GM18517 (cell line): ENCODE measurements around the gene DCAKD.
"Not testable (repeated sequence)": the region's sequence is repeated elsewhere in the genome, so short reads cannot be mapped to it uniquely, and the experiment has no call there.

Experiments
- ATAC-seq: cut with Tn5 transposase; IDR thresholded peaks from one replicate; pipeline ENCODE4 v1.9.1; 2021; ENCODE audit warnings: mild to moderate bottlenecking, moderate library complexity; ENCODE audit not compliant: unreplicated experiment

The DCAKD gene

DNA sequence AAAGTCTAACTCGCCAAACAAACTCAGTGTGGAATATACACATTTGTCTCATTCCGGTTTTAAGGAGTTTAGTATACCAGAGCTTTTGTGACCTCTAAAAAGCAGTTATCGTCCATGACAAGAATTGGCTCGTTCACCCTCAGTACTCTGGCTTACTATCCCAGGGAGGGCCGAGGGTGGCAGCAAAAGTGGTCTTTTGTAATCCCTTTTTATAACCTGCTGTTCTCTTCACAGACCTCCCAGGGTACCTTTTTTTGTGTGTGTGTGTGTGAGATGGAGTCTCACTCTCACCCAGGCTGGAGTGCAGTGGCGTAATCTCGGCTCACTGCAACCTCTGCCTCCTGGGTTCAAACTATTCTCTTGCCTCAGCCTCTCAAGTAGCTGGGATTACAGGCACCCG lies 18.6 kb upstream of the DCAKD start:
- ATAC-seq = no peak

DNA sequence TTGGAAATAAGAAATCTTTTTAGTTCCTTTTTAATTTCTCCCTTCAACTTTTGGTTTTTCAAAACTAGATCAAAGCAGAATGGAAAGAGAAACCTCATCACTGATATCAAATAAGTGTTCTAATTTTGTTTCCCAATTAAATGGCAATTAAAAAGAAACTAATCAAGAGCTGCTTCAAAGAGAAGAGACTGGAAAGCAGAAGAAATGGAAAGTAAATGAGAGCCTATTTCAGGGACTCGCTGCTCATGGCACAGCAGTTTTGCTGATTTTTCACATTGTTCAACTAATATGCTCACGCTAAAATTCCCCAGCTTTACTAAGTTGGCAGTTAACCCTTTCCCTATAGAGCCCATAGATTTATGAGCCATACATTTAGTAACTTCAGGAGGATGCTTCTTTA lies 16.2 kb upstream of the DCAKD start:
- ATAC-seq = no peak

DNA sequence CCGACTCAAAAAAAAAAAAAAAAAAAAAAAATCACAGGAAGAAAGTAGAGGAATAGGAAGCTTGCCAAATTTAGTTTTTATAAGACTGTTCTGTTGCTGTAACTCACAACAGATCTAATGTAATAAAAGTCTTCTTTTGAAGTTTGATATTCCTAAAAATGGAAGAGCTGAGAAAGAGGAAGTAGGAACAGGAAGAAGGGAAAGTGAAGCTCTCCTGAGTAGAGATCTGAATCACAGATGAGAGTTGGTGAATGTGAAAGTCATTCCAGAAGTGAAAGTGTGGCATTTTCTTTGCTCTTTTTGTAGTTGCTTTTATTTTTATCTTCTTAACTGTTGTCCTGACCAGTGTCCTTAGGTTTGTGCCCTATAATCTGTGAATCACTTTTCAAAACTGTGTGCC lies 11.8 kb upstream of the DCAKD start:
- no peak for ATAC-seq

DNA sequence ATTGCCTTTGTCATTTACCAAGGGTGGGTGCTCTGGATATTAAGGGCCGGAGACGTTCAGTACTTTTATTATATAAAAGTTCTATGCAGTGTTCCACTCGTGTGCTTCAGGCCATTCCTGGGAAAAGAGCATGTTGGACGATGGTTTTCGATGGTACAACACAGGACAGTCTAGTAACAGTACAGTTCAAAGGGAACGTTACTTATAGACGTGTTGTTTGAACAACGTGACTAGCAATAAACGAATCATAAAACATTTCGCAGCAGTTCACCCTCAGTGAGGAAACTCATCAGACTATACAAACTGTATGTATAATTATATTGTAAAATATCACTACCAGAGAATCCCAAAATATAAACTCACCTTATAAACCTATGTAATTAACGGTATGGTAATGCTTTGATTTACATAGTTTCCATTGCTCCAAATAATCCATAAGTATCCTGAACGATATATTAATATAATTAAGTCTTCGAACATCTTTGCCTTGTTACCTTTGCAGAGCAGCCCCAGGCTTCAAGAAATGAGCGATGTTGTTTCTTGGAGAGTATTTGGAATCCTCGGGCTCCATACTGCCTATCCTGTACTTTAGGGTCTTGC lies 10.3 kb upstream of the DCAKD start:
- no peak for ATAC-seq

DNA sequence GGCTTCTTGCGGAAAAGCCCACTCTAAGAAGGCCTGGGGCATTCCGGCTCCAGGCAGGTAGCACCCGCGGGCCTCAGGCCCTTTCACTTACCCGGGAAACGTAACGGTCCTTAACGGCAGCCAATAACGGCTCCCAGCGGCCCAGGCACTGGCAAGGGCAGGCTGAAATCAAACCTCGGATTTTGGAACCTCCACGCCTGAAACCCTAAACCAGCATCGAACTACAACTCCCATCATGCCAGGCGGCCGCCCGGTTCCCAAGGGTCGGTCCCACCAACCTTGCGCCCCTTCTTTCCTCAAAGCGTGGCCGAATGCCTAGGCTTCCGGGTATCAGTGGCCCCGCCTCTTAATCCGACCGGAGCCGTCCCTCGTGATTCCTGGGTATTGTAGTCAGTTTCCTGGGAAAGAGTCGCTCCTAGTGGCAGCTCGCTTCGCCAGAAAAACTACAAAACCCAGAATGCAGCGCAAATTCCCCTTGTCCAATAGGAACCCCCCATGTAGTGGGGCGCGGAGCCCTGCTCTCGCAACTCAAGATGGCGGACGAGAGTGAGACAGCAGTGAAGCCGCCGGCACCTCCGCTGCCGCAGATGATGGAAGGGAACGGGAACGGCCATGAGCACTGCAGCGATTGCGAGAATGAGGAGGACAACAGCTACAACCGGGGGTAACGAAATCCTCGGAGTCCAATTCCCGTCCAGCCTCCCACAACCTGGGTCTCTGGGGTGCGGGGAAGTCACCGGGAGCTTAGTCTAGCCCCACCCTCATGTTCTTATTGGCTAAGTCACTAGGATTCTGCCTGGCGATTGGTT lies 9.6 kb upstream of the DCAKD start, which contains the start of gene NMT1:
Gene NMT1 (plus strand): TSS at position 521 of the 809 bp plus-strand sequence. CDS start 13 bp downstream, at position 534.
- ATAC-seq = peak; percentile 86

DNA sequence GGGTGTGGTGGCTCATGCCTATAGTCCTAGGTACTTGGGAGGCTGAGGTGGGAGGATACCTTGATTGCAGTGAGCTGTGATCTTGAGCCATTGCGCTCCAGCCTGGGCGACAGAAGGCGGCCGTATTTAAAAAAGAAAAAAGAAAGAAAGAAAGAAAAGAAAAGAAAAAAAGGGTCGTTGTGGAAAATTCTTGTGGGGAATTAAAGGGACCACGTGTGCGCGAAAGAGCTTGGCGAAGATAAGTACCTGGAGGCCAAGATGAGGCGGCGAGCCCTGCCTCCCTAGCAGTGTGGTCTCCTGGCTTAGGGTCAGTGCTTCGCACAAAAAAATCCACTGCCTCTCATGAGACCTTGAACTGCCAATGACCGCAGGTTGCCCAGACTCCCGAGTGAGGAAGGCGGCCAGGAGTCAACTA lies 9.0 kb upstream of the DCAKD start:
- ATAC-seq = peak; percentile 5

DNA sequence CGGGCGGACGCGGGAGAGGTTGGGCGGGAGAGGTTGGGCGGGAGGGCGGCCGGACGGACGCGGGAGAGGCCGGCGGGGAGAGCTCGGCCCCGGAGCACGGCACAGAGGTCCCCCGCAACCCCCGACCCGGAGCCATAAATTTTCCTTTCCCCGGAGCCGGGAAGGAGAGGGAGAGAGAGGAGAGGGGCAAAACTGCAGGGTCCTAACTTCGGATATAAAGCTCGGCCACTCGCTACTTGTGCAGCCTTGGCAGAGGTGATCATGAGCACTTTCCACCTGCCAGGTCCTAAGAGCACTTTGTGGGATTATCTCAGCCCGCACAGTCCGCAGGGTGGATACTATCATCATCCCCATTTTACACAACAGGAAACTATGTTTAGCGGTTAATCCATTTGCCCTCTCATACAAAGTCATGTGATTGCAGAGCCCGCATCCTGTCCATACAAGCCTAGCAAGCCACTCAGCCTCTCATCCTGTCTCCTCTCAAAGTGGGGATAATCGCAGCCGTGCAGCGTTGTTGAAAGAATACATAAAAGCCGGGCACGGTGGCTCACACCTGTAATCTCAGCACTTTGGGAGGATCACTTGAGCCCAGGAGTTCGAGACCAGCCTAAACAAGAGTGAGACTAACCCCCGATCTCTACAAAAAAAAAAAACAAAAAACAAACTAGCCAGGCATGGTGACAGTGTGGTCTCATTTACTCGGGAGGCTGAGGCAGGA lies 780 bp upstream of the DCAKD start:
- ATAC-seq = no peak

DNA sequence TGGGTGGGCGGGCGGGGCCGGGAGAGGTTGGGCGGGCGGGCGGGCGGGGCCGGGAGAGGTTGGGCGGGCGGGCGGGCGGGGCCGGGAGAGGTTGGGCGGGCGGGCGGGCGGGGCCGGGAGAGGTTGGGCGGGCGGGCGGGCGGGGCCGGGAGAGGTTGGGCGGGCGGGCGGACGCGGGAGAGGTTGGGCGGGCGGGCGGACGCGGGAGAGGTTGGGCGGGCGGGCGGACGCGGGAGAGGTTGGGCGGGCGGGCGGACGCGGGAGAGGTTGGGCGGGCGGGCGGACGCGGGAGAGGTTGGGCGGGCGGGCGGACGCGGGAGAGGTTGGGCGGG lies 254 bp upstream of the DCAKD start:
- ATAC-seq = not testable (repeated sequence)

DNA sequence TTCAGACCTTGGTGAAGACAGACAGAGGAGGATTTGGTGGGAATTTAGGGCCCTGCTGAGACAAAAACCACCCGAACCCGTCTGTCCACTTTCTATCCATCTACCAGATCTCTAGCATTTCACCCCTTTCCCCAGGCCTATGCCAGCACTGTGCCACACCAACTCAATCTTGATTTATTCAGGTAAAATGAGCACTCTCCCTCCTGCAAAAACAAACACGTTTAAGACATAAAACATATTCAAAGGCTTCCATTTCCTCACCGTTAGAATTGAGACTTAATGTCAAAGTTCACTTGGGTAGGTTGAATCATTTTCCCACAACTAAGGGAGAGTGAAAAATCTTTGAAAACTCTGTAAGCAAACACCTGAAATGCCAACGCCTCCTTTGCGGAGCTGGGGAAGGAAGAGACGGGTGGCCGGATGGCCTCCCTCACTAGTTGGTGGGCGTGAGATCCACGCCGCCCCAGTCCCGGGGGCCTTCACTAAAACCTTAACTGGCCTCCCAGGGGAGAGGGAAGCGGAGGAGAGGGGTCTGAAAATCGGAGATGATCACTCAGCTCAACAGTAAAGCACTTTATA lies 862 bp downstream of the DCAKD start:
- ATAC-seq = no peak

DNA sequence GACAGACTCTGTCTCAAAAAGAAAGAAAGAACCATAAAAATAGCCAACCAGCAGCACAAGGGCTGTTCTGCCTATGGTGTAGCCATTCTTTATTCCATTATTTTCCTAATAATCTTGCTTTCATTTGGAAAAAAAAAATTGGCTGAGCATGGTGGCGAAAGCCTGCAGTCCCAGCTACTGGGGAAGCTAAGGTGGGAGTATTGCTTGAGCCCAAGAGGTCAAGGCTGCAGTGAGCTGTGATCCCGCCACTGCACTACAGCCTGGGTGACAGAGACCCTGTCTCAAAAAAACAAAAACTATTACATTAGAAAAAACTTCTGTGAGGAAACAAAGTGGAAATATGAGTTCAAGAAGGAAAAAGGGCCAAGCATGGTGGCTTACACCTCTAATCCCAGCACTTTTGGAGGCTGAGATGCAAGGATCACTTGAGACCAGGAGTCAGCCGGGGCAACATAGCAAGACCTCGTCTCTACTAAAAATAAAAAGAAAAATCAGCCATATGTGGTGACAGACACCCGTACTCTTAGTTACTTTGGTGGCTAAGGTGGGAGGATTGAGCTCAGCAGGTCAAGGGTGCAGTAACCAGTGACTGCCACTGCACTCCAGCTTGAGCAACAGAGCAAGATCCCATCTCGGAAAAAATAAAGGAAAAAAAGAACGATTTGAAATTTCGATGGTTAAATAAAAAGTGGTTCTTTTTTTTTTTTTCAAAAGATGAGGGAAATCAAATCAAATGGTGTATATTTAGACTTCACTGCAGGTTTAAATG lies 2.5 kb downstream of the DCAKD start:
- ATAC-seq = no peak

DNA sequence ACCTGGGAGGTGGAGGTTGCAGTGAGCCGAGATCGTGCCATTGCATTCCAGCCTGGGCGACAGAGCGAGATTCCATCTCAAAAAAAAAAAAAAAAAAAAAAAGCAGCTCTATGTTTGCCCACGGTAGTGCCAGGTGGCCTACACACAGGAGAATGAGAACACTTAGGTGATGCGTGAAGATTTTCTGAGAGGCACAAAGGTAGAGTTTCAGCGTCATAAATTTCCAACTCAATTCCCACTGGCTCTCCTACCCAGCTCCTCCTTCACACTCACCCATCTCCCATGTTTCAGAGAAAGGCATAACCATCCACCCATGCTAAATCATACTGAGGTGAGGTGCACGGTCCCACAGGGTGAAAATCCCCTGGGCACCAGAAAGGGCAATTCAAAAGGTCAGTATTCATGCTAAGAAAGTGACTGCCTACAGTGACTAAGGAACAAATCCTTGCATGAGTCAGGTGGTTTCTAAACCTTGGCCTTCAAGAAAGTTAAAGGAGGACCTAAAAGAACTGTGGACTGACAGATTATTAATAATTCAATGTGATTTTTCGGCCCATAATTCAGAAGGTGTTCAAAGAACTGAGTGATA lies 4.8 kb downstream of the DCAKD start:
- ATAC-seq = no peak

DNA sequence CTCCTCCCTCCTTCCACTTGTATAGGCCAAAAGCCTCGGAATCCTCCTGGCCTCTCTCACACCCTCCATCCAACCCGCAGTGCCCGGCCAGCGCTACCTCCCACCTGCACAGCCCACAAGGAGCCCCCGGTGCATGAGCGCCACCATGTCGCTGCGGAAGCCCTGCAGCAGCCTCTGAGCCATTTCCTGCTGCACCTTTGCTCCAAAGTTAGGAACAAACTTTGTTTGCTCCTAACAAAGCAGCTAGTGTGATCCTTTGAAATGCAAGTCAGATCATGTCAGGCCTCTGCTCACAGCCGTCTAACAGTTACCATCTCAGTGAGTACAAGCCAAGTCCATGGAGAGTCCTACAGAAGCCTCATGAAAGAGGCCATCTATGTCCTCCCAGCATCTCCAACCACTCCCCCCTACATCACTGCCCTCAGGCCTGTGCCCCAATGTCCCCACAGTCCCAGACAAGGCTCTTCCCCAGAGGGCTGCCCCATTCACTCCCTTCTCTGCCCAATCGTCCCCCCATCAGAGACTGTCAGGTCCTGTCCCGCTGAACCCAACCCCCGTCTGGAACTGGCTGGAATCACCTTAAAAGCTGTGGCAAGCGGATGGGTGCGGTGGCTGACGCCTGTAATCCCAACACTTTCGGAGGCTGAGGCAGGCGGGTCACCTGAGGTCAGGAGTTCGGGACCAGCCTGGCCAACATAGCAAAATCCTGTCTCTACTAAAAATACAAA lies 7.5 kb downstream of the DCAKD start:
- ATAC-seq = no peak

DNA sequence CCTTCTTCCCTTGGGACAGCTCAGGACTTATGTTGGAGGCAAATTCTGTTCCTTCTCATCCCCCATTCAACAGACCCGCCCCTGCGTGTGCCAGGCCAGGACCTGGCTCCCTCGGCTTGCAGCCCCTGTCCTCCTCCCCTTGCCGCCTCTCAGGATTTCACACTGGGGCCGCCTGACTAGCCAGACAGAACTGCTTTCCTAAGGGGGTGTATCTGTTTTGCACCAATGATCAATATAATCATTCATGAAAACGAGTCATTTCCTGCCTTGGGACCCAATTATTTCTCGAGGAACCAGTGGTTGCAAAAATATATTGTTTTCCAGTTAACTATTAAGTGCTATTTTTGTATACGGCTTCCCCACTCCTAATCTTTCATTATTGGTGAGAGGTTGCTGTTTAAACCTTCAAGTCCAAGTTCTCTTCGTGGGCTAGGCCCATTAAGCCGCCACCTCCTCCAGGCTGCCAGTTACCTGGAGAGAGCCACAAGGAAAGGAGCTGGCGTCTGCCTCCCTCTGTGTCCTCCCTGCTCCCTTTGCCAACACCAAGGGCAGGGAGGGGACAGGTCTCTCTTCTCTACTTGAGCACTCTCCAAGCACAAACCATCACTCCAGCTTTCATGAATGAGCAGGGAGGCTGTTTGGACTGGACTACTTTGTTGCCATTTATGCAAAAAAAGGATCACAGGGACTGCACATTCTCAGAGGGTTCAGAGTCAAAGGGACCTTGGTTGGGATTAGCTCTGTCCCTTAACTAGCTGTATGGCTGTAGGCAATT lies 8.9 kb downstream of the DCAKD start:
- no peak for ATAC-seq

DNA sequence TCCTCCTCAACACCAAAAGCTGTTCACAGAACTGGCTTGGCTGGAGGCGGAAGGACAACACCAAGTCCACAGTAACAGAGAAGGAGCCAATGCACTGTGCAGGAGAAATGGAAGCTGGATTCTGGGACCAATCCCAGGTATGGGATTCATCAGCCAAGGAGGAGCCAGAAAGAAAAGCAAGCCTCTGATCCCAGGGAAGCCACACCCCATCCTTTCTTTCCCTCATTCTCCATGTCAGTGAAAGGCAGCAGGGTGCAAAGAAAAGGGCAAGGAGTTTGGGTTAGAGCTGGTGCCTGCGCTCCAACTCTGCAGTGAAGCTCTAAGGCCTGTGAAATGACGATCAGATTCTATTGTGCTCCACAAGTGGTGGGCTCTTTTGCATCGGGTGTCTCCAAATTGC lies 11.0 kb downstream of the DCAKD start:
- no peak for ATAC-seq

DNA sequence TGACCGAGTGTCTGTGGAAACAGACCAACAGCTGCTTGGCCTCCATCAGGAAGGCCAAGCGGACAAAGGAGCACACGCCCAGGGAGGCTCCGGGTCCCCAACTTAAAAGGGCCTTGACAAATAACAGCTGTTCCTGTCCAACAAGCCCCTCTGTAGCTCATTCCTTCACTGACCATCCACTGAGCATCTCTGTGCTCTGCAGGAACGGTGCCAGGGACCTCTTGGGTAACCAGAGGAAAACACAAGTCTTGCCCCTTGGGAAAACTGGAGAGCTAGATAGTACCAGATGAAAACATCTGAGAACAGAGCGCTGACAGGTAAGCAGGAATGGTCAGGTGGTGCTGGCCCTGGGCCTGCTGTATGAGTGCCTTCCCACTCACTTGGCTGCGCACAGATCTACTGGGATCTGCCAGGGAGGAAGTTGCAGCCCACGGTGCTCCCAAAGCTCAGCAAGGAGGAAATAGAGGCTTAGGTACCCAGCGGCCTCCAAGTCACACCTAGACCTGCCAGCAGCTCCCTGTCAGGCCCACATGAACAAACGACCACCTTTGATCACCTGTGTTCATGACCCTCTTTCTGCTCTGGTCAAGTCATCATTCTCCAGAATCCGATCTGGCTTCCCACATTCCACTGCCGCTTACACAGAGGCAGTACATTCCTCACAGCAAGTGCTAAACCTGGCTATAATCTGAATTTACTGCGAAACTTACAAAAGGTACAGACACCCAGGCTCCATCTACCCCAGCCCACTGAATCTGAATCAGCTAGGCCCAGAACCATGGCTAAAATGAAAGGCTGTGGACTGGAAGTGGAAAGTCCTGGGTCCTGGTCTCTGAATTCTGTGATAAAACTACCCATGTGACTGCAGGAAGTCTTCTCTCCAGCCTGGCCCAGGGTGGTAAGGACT lies 12.5 kb downstream of the DCAKD start:
- ATAC-seq = no peak

DNA sequence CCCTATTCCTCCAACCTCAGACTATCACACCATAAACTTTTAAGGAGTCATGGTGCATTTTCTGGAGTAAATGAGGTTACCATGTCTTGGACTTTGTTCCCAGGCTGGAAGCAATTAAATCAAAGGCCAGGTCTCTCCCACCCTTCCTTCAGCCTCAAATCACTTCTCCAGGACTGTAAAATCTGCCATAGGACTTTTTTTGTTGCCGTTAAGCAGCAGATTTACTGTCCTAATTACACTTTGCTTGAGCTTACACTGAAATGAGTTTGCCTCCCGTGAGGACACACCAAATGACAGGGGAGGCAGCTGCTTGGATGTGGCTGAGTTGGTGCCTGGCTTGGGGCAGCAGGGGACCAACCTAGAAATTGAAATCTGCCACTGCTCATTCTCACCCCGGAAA lies 14.7 kb downstream of the DCAKD start:
- ATAC-seq = no peak

DNA sequence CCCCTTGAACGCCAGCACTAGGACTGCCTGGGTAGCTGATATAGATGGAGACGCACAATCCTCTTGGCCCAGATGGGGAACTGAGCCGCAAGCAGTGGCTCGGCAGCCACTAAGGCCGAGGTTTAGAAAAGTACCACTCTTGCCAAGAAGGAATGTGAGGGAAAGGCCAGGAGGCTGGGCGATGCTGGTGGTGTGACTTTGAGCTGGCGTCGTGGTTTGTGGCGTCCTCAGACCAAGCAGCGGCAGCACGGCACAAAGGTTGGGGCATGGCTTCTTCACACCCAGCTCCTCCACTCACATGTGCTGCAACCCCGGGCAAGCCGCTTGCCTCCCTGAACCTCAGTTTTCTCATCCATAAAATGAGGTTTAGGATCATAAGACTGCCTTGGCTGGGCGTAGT lies 15.6 kb downstream of the DCAKD start:
- ATAC-seq = no peak

DNA sequence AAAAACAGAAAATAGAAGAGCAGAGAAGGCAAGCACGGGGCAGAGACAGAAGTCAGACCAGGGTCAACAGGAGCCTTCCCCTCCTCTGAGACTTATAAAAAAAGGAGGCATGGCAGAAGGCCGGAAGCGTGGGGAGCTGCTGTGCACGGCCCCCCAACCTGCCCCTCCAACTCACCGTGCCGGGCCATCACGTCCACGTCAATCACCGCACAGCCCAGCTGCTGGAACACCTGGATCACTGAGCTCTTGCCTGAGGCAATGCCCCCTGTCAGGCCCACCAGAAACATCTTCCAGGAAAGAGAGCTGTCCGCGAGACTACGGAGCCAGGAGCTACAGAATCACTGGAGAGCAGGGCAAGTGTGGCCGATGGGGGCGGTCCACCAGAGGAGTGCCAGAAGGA lies 16.8 kb downstream of the DCAKD start:
- no peak for ATAC-seq
